GM18505 (cell line): ENCODE data around the gene DLST.

Source experiments
- ATAC-seq: cut with Tn5 transposase; IDR thresholded peaks from one replicate; pipeline ENCODE4 v1.9.1; 2021; ENCODE audit not compliant: unreplicated experiment
- POLR2A ChIP-seq: IDR thresholded peaks from 4 replicates; pipeline ENCODE4 v1.6.1; 2011; ENCODE audit warnings: borderline replicate concordance; ENCODE audit not compliant: insufficient read depth, insufficient read length; ENCODE audit errors: extremely low read depth

Gene DLST

GRCh38 chr14:74852922-74853530 is 28.7 kb upstream of the DLST start:
- no peak for ATAC-seq
- no peak for TF ChIP-seq POLR2A

GRCh38 chr14:74853581-74853980 is 28.1 kb upstream of the DLST start:
- no peak for TF ChIP-seq POLR2A
- no peak for ATAC-seq

- no peak for TF ChIP-seq POLR2A
- ATAC-seq = no peak
These were observed 26.7 kb upstream of the DLST start for GRCh38 chr14:74855021-74855420.

- no peak for TF ChIP-seq POLR2A
- no peak for ATAC-seq
These were observed 25.8 kb upstream of the DLST start for GRCh38 chr14:74855945-74856344.

- TF ChIP-seq POLR2A = no peak
- no peak for ATAC-seq
These were observed 25.4 kb upstream of the DLST start for GRCh38 chr14:74856366-74856765.

- TF ChIP-seq POLR2A = no peak
- no peak for ATAC-seq
These were observed 23.7 kb upstream of the DLST start for GRCh38 chr14:74858022-74858421.

- ATAC-seq = no peak
- no peak for TF ChIP-seq POLR2A
These were observed 21.8 kb upstream of the DLST start for GRCh38 chr14:74859757-74860552.

- TF ChIP-seq POLR2A = no peak
- no peak for ATAC-seq
These were observed 20.6 kb upstream of the DLST start for GRCh38 chr14:74860899-74861733.

- no peak for ATAC-seq
- TF ChIP-seq POLR2A = no peak
These were observed 20.0 kb upstream of the DLST start for GRCh38 chr14:74861734-74862090.

- TF ChIP-seq POLR2A = no peak
- ATAC-seq = no peak
These were observed 18.4 kb upstream of the DLST start for GRCh38 chr14:74863274-74863673.

GRCh38 chr14:74864198-74864597 is 17.5 kb upstream of the DLST start:
- no peak for TF ChIP-seq POLR2A
- no peak for ATAC-seq

GRCh38 chr14:74865156-74865555 is 16.6 kb upstream of the DLST start:
- TF ChIP-seq POLR2A = no peak
- ATAC-seq = no peak

- TF ChIP-seq POLR2A = no peak
- no peak for ATAC-seq
These were observed 14.9 kb upstream of the DLST start for GRCh38 chr14:74866708-74867389.

- no peak for TF ChIP-seq POLR2A
- ATAC-seq = no peak
These were observed 14.0 kb upstream of the DLST start for GRCh38 chr14:74867673-74868072.

GRCh38 chr14:74868739-74869138 is 13.0 kb upstream of the DLST start:
- ATAC-seq = no peak

More at GRCh38 chr14:74868739-74869138, 13.0 kb upstream of the DLST start:
- TF ChIP-seq POLR2A = no peak
